Right lobe of liver (tissue), 6 donors: ENCODE data around the gene DAAM1. TPM values are rescaled to one million over a fixed set of nuclear protein-coding genes. Genes with fewer than 3 reads are reported as not detected.

Source experiments
- ATAC-seq, 4 donors: fragments of 200-7000 bp; cut with Tn5 transposase; one replicate each; pipeline ENCODE4 v1.9.1; 2020; ENCODE audit warnings: mild to moderate bottlenecking in 4 of 4, moderate library complexity in 4 of 4
- DNase-seq, 3 donors: peaks; one replicate each; pipeline ENCODE4 v3.0.0-alpha.2; 2020
- H3K27ac ChIP-seq, 3 donors: fragments of 200-600 bp; one replicate each; pipeline ENCODE4 v1.8.0; 2022
- H3K27me3 ChIP-seq, 2 donors: fragments of 200-600 bp; one replicate each; pipeline ENCODE4 v1.8.0; 2022
- H3K36me3 ChIP-seq, 4 donors: fragments of 200-600 bp; sonication (generic) in 1 of 4; one replicate each; pipeline versions ENCODE4 v1.5.1 to v1.8.0; 2017 to 2022; ENCODE audit warnings: control low read depth in 1 of 4
- H3K4me1 ChIP-seq, 4 donors: fragments of 200-600 bp; sonication (generic) in 1 of 4; one replicate each; pipeline versions ENCODE4 v1.5.1 to v1.8.0; 2017 to 2022; ENCODE audit warnings: control low read depth in 1 of 4
- H3K4me3 ChIP-seq, 3 donors: fragments of 200-600 bp; one replicate each; pipeline ENCODE4 v1.8.0; 2022
- H3K9me3 ChIP-seq, 4 donors: fragments of 200-600 bp; sonication (generic) in 1 of 4; one replicate each; pipeline versions ENCODE4 v1.5.1 to v1.8.0; 2017 to 2022; ENCODE audit warnings: control low read depth in 1 of 4
- CTCF ChIP-seq, 4 donors: fragments of 200-600 bp in 3 of 4; fragments of 450-650 bp in 1 of 4; IDR thresholded peaks; one replicate each; pipeline versions ENCODE4 v1.5.1 to v1.8.0; 2016 to 2022; ENCODE audit warnings: antibody characterized with exemption in 4 of 4, mild to moderate bottlenecking in 2 of 4
- POLR2A ChIP-seq: fragments of 450-650 bp; IDR thresholded peaks from one replicate; pipeline ENCODE4 v1.6.1; 2017; ENCODE audit warnings: antibody characterized with exemption, mild to moderate bottlenecking
- WGBS: methylation state at CpG from one replicate; pipeline ENCODE4 v1.1.6; 2018; ENCODE audit warnings: low coverage, low lambda C conversion rate; ENCODE audit not compliant: insufficient coverage; ENCODE audit errors: missing lambda C conversion rate; 5-methylcytosine and 5-hydroxymethylcytosine counted together
- intact Hi-C, 2 donors: fragments of 100-400 bp; cut with DNase I; formaldehyde crosslinking; loops; one replicate each; pipeline versions ENCODE4 v1.11.2 to v1.14.1; 2022
- total RNA-seq, 6 experiments: library from RNA; depleted of rRNA in 2 of 6; stranded (reverse); fragments of >200 nt in 2 of 6; fragmentation: NEBNext Ultra II Directional in 3 of 6; extraction: Animal tissue kit (Norgen Biotek cat#: 25700) in 3 of 6; gene quantifications; one replicate each; pipeline versions ENCODE4 v1.1.0 to v1.2.4, GENCODE V29; 2016 to 2023
- donor health status: DM: no; HTN: yes; CAD: no.
- donor health status: DM: no; HTN: no; CAD: no.
- donor health status: DM: no; HTN: no; CAD: no.
- donor health status: DM: no; HTN: yes; CAD: no.
- donor health status: DM: no; HTN: yes; CAD: no.

The DAAM1 gene
- total RNA-seq, 6 experiments from 2014 or later: 17.2 to 43.6 (median 25.3) TPM

- Histone ChIP-seq H3K9me3 (no peaks in the 10 kb centered on the region), H3K36me3 (no peaks in the 10 kb centered on the region), H3K4me1 (no peaks in the 10 kb centered on the region), H3K27me3 (no peaks in the 10 kb centered on the region), H3K4me3 (no peak overlapping the region), H3K27ac (no peak overlapping the region)
- DNase-seq (no peak), ATAC-seq (no peak)
- intact Hi-C loops: no loop called here
- no peak for TF ChIP-seq POLR2A
- no peak for TF ChIP-seq CTCF (IDR thresholded peaks at IDR 0.05)
- WGBS: 92% methylated on average over 1 of the region's 1 CpG
Observed at GRCh38 chr14:59176765-59177164, 11.7 kb upstream of the DAAM1 start.

- no peaks in the 10 kb centered on the region for H3K4me1 ChIP-seq
- ATAC-seq: no peak
- H3K27ac ChIP-seq: no peak overlapping the region
- H3K4me3 ChIP-seq: no peak overlapping the region
- H3K36me3 ChIP-seq: no peaks in the 10 kb centered on the region
- intact Hi-C loops: no loop called here
- 92% methylated on average over 2 of the region's 2 CpGs for WGBS
- TF ChIP-seq POLR2A (no peak), CTCF (IDR thresholded peaks at IDR 0.05) (no peak)
- no peaks in the 10 kb centered on the region for H3K27me3 ChIP-seq
- DNase-seq: no peak
- no peaks in the 10 kb centered on the region for H3K9me3 ChIP-seq
Observed at GRCh38 chr14:59177262-59177661, 11.2 kb upstream of the DAAM1 start.

- intact Hi-C loops: no loop called here
- Histone ChIP-seq H3K36me3 (no peaks in the 10 kb centered on the region), H3K9me3 (no peaks in the 10 kb centered on the region), H3K4me3 (no peak overlapping the region), H3K27me3 (no peaks in the 10 kb centered on the region), H3K4me1 (no peaks in the 10 kb centered on the region), H3K27ac (no peak overlapping the region)
- TF ChIP-seq POLR2A: no peak
- no peak for TF ChIP-seq CTCF (IDR thresholded peaks at IDR 0.05)
- 67% methylated on average over 1 of the region's 1 CpG for WGBS
- ATAC-seq (no peak), DNase-seq (no peak)
Observed at GRCh38 chr14:59181791-59182190, 6.7 kb upstream of the DAAM1 start.

GRCh38 chr14:59182641-59183040, 5.8 kb upstream of the DAAM1 start:
- no peak for ATAC-seq
- no peak for DNase-seq
- intact Hi-C loops: no loop called here
- 76% methylated on average over 5 of the region's 5 CpGs for WGBS
- no peaks in the 10 kb centered on the region for H3K36me3 ChIP-seq
- no peak overlapping the region for H3K27ac ChIP-seq
- TF ChIP-seq CTCF (IDR thresholded peaks at IDR 0.05): no peak
- no peak for TF ChIP-seq POLR2A
- H3K27me3 ChIP-seq: no peaks in the 10 kb centered on the region
- no peak overlapping the region for H3K4me3 ChIP-seq
- no peaks in the 10 kb centered on the region for H3K9me3 ChIP-seq
- peaks cover 0 to 4% (median 0%) of the 10 kb centered on the region in 4 donors for H3K4me1 ChIP-seq

GRCh38 chr14:59183150-59183549, 5.3 kb upstream of the DAAM1 start:
- Histone ChIP-seq H3K4me3 (no peak overlapping the region), H3K9me3 (no peaks in the 10 kb centered on the region), H3K4me1 (peaks cover 0 to 4% (median 0%) of the 10 kb centered on the region in 4 donors), H3K36me3 (no peaks in the 10 kb centered on the region), H3K27me3 (no peaks in the 10 kb centered on the region), H3K27ac (no peak overlapping the region)
- no peak for TF ChIP-seq CTCF (IDR thresholded peaks at IDR 0.05)
- no peak for TF ChIP-seq POLR2A
- no peak for ATAC-seq
- DNase-seq: no peak
- intact Hi-C loops: no loop called here
